ENCODE data around the gene CHRM4. TPM values are rescaled to one million over a fixed set of nuclear protein-coding genes. Genes with fewer than 3 reads are reported as not detected.
A peak's percentile ranks its signal among the peaks of the same experiment; 100 is the strongest.

The CHRM4 gene
- total RNA-seq, 1 experiment from 2014 or later, result not detected

- peak overlapping the region; percentile 71 for H3K4me3 Mint-ChIP-seq (ENCODE audit: low read depth, unreplicated experiment)
Observed at GRCh38 chr11:46393231-46393616, 1.6 kb upstream of the CHRM4 start.

GRCh38 chr11:46392421-46393230 lies 1.1 kb upstream of the CHRM4 start:
- intact Hi-C loops (cut with micrococcal nuclease; ENCODE audit: unreplicated experiment), result no loop called here
- H3K4me1 Mint-ChIP-seq (ENCODE audit: low read depth, unreplicated experiment), result peaks cover 26% of the 10 kb centered on the region
- peak overlapping the region; percentile 50 for H3K27ac Mint-ChIP-seq (ENCODE audit: unreplicated experiment)
- peak overlapping the region; percentile 71 for H3K4me3 Mint-ChIP-seq (ENCODE audit: low read depth, unreplicated experiment)
- BruUV-seq (replicated peaks), result no TSS peak
- H3K36me3 Mint-ChIP-seq (ENCODE audit: insufficient read depth, unreplicated experiment), result peaks cover 36% of the 10 kb centered on the region
- peaks cover 54% of the 10 kb centered on the region for H3K27me3 Mint-ChIP-seq (ENCODE audit: unreplicated experiment)
- peak; percentile 89 for DNase-seq
- CTCF ChIA-PET, result interaction anchor here (0.6 to 1.5 kb wide), 9 partner anchors 9 to 225 kb away, joined by 3 to 7 read pairs (median 4); partner anchors contain the start of gene ATG13
- no peak for TF ChIP-seq CTCF (IDR thresholded peaks at IDR 0.05; ENCODE audit: unreplicated experiment)
- no peaks in the 10 kb centered on the region for H3K9me3 Mint-ChIP-seq (ENCODE audit: low read depth, unreplicated experiment)

More at GRCh38 chr11:46393231-46393616, 1.6 kb upstream of the CHRM4 start:
- DNase-seq, result no peak
- BruUV-seq (replicated peaks), result no TSS peak
- H3K36me3 Mint-ChIP-seq (ENCODE audit: insufficient read depth, unreplicated experiment), result peaks cover 37% of the 10 kb centered on the region
- H3K4me1 Mint-ChIP-seq (ENCODE audit: low read depth, unreplicated experiment), result peaks cover 22% of the 10 kb centered on the region
- TF ChIP-seq CTCF (IDR thresholded peaks at IDR 0.05; ENCODE audit: unreplicated experiment), result no peak
- no peaks in the 10 kb centered on the region for H3K9me3 Mint-ChIP-seq (ENCODE audit: low read depth, unreplicated experiment)
- CTCF ChIA-PET, result interaction anchor here (0.6 to 1.0 kb wide), 2 partner anchors 120 to 225 kb away, joined by 3 to 5 read pairs; partner anchors contain the start of gene ATG13
- peaks cover 48% of the 10 kb centered on the region for H3K27me3 Mint-ChIP-seq (ENCODE audit: unreplicated experiment)
- H3K27ac Mint-ChIP-seq (ENCODE audit: unreplicated experiment), result peak overlapping the region; percentile 50
- intact Hi-C loops (cut with micrococcal nuclease; ENCODE audit: unreplicated experiment), result no loop called here

- Mint-ChIP-seq H3K36me3 (ENCODE audit: insufficient read depth, unreplicated experiment) (peaks cover 28% of the 10 kb centered on the region), H3K9me3 (ENCODE audit: low read depth, unreplicated experiment) (no peaks in the 10 kb centered on the region), H3K27me3 (ENCODE audit: unreplicated experiment) (peaks cover 68% of the 10 kb centered on the region), H3K4me1 (ENCODE audit: low read depth, unreplicated experiment) (peaks cover 36% of the 10 kb centered on the region), H3K27ac (ENCODE audit: unreplicated experiment) (peak overlapping the region; percentile 36), H3K4me3 (ENCODE audit: low read depth, unreplicated experiment) (peak overlapping the region; percentile 81)
- DNase-seq, result no peak
- intact Hi-C loops (cut with micrococcal nuclease; ENCODE audit: unreplicated experiment), result no loop called here
- CTCF ChIA-PET, result interaction anchor here (0.7 to 1.4 kb wide), 4 partner anchors 11 to 523 kb away, joined by 4 to 7 read pairs (median 5); no protein-coding TSS in a partner anchor
- no peak for TF ChIP-seq CTCF (IDR thresholded peaks at IDR 0.05; ENCODE audit: unreplicated experiment)
- BruUV-seq (replicated peaks), result no TSS peak
Observed at GRCh38 chr11:46391186-46391577, 394 bp downstream of the CHRM4 start.

GRCh38 chr11:46390331-46391171 lies 1.0 kb downstream of the CHRM4 start:
- Mint-ChIP-seq H3K9me3 (ENCODE audit: low read depth, unreplicated experiment) (no peaks in the 10 kb centered on the region), H3K27ac (ENCODE audit: unreplicated experiment) (peak overlapping the region; percentile 36), H3K4me1 (ENCODE audit: low read depth, unreplicated experiment) (peaks cover 37% of the 10 kb centered on the region), H3K36me3 (ENCODE audit: insufficient read depth, unreplicated experiment) (peaks cover 28% of the 10 kb centered on the region), H3K4me3 (ENCODE audit: low read depth, unreplicated experiment) (peak overlapping the region; percentile 81), H3K27me3 (ENCODE audit: unreplicated experiment) (peaks cover 73% of the 10 kb centered on the region)
- no TSS peak for BruUV-seq (replicated peaks)
- DNase-seq, result no peak
- intact Hi-C loops (cut with micrococcal nuclease; ENCODE audit: unreplicated experiment), result no loop called here
- TF ChIP-seq CTCF (IDR thresholded peaks at IDR 0.05; ENCODE audit: unreplicated experiment), result no peak
- CTCF ChIA-PET, result interaction anchor here (0.6 to 1.2 kb wide), 4 partner anchors 17 to 174 kb away, joined by 3 read pairs; partner anchors contain the start of gene DGKZ
